ENCODE data around the gene GLRB. TPM values are rescaled to one million over a fixed set of nuclear protein-coding genes. Genes with fewer than 3 reads are reported as not detected.

GLRB gene
- total and polyA plus RNA-seq, 11 donors: 3.2 to 21.7 (median 13.0) TPM

DNA sequence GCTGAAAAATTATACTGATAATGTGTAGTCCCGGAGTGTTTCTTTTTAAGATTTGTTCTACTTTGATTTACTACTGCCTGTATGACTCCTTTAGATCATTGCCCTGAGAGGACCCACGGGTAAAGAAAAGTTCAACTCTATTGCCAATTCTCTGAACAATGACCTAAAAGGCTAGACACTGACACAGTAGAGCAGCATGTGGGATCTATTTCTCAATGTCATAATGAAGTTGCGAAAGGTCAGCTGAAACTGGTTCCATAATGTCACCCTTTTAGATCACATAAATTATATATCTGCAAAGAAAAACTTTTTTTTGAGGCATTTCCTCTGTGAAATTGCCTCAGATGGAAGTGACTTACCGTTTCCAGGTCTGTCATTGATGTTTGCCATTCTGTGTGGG is 67.4 kb downstream of the GLRB start:
- TF ChIP-seq, protein P1, sequence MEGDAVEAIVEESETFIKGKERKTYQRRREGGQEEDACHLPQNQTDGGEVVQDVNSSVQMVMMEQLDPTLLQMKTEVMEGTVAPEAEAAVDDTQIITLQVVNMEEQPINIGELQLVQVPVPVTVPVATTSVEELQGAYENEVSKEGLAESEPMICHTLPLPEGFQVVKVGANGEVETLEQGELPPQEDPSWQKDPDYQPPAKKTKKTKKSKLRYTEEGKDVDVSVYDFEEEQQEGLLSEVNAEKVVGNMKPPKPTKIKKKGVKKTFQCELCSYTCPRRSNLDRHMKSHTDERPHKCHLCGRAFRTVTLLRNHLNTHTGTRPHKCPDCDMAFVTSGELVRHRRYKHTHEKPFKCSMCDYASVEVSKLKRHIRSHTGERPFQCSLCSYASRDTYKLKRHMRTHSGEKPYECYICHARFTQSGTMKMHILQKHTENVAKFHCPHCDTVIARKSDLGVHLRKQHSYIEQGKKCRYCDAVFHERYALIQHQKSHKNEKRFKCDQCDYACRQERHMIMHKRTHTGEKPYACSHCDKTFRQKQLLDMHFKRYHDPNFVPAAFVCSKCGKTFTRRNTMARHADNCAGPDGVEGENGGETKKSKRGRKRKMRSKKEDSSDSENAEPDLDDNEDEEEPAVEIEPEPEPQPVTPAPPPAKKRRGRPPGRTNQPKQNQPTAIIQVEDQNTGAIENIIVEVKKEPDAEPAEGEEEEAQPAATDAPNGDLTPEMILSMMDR (IDR thresholded peaks at IDR 0.05): no peak
- no peak for TF ChIP-seq POLR2A (IDR thresholded peaks at IDR 0.05)
- Histone ChIP-seq H3K27ac (no peak overlapping the region), H3K4me3 (no peak overlapping the region), H3K4me1 (no peaks in the 10 kb centered on the region), H3K9me3 (no peaks in the 10 kb centered on the region), H3K36me3 (peaks cover 0 to 4% (median 0%) of the 10 kb centered on the region in 9 donors), H3K27me3 (no peaks in the 10 kb centered on the region)
- DNase-seq (no peak), ATAC-seq (no peak)
- whole genome bisulfite sequencing, 4 donors: 84 to 89% (median 87%) methylated on average over 4 of the region's 4 CpGs
- intact Hi-C loops (cut with DNase I): no loop called here

DNA sequence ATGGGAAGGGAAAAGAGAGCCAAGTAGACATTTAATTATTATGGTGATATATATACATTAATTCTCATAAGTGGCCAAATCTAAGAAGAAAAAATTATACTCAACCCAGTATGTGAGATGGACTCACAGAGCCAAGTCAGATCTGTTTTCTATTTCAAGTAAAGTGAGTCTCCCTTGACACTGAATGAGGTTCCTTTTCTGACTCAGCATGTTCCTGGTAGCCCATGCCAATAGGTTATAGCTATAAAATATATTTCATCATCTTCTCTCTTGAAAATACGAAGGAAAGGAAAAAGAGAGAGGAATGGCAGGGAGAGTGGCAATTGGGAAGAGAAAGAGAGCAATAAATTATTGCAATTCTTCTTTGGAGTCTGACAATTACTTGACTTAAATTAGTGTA is 75.8 kb downstream of the GLRB start:
- intact Hi-C loops (cut with DNase I): no loop called here
- Histone ChIP-seq H3K4me1 (peaks cover 0 to 3% (median 0%) of the 10 kb centered on the region in 12 donors), H3K9me3 (no peaks in the 10 kb centered on the region), H3K27ac (no peak overlapping the region), H3K4me3 (no peak overlapping the region), H3K36me3 (no peaks in the 10 kb centered on the region), H3K27me3 (no peaks in the 10 kb centered on the region)
- no peak for TF ChIP-seq POLR2A (IDR thresholded peaks at IDR 0.05)
- TF ChIP-seq, protein P1 (IDR thresholded peaks at IDR 0.05): no peak
- ATAC-seq (no peak), DNase-seq (no peak)
- WGBS, 4 donors: 70 to 85% (median 74%) methylated on average over 1 of the region's 1 CpG

DNA sequence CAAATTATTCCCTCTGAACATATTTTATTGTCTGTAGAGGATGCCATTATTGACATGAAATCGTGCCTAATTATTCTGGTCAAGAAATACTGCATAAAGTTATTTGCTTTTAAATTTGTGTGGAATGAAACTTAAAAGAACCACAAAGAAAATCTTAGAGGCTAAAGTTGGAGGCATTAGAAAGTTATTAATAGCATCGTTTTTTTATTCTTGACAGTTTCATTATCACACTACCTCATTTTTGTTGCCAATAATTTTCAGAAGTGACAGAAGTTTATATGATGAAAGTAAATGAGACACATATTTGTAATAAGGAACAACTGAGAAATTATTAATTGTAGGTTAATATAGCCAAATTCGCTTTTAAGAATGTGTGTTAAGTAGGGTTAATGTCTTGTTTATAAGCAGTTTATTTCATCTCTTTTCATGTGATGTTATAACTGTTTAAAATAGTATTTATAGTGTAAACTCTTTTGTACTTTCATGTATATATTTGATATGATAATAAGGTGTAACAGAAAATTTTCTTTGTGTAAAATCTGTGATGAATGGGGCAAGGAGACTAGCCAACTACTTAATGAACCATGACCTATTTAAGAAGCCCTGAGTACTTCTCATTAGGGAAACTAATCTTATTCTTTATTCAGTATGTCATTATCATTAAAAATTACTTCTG is 90.1 kb downstream of the GLRB start:
- ATAC-seq (no peak), DNase-seq (no peak)
- Histone ChIP-seq H3K36me3 (no peaks in the 10 kb centered on the region), H3K4me3 (no peak overlapping the region), H3K9me3 (no peaks in the 10 kb centered on the region), H3K4me1 (no peaks in the 10 kb centered on the region), H3K27me3 (no peaks in the 10 kb centered on the region), H3K27ac (no peak overlapping the region)
- 65 to 74% (median 68%) methylated on average over 3 of the region's 3 CpGs for WGBS, 4 donors
- TF ChIP-seq POLR2A (IDR thresholded peaks at IDR 0.05): no peak
- TF ChIP-seq, protein P1 (IDR thresholded peaks at IDR 0.05): no peak
- intact Hi-C loops (cut with DNase I): no loop called here

DNA sequence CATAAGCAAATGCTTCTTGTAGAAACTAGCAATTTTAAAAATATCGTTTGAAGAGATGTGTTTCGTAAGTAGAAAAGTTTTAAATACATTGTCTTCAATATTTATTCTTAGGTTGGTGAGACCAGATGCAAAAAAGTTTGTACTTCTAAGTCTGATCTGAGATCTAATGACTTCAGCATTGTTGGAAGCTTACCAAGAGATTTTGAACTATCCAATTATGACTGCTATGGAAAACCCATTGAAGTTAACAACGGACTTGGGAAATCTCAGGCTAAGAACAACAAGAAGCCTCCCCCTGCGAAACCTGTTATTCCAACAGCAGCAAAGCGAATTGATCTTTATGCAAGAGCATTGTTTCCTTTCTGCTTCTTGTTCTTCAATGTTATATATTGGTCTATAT is 94.4 kb downstream of the GLRB start:
- intact Hi-C loops (cut with DNase I): no loop called here
- DNase-seq (no peak), ATAC-seq (no peak)
- Histone ChIP-seq H3K9me3 (no peaks in the 10 kb centered on the region), H3K27ac (no peak overlapping the region), H3K4me3 (no peak overlapping the region), H3K4me1 (no peaks in the 10 kb centered on the region), H3K27me3 (no peaks in the 10 kb centered on the region), H3K36me3 (no peaks in the 10 kb centered on the region)
- WGBS, 4 donors: 72 to 78% (median 76%) methylated on average over 5 of the region's 5 CpGs
- TF ChIP-seq POLR2A (IDR thresholded peaks at IDR 0.05): no peak
- TF ChIP-seq, protein P1 (IDR thresholded peaks at IDR 0.05): no peak

All from heart left ventricle (tissue), 16 donors.